ENCODE data around the gene TPRG1. TPM values are rescaled to one million over a fixed set of nuclear protein-coding genes. Genes with fewer than 3 reads are reported as not detected.

TPRG1 gene
- total and polyA plus RNA-seq, 9 of the 15 experiments (the other 6 are each of a cell fraction or from before 2014, with no cell fraction given), result 0.01 TPM; not detected in 8

- TF ChIP-seq E2F8 (IDR thresholded peaks at IDR 0.05; ENCODE audit: low read depth, partially characterized antibody) (no peak), NR1H2 (CRISPR knock-in tag; IDR thresholded peaks at IDR 0.05) (no peak), MCM2 (IDR thresholded peaks at IDR 0.05; ENCODE audit: low read depth) (no peak), FIP1L1 (IDR thresholded peaks at IDR 0.05; ENCODE audit: low read depth, low read length, poor library complexity, severe bottlenecking) (no peak), KAT7 (CRISPR knock-in tag; IDR thresholded peaks at IDR 0.05; ENCODE audit: borderline replicate concordance) (no peak)
Measured at GRCh38 chr3:189294649-189295048, 122.9 kb downstream of the TPRG1 start (continued).

- Histone ChIP-seq H3K27ac (ENCODE audit: extremely low read depth, low read depth, low read length) (no peak overlapping the region), H3K4me1 (replicated peaks in 1 of 2; ENCODE audit: control insufficient read depth in 2 of 2, insufficient read depth in 2 of 2, low read length in 2 of 2) (no peaks in the 10 kb centered on the region), H3K9me1 (ENCODE audit: control insufficient read depth, insufficient read depth, low read length) (no peaks in the 10 kb centered on the region), H3K4me2 (ENCODE audit: insufficient read depth, low read length) (no peak overlapping the region), H3K79me2 (ENCODE audit: control insufficient read depth, insufficient read depth, low read length) (no peaks in the 10 kb centered on the region), H3K9me3 (replicated peaks; ENCODE audit: control insufficient read depth, insufficient read depth, low read depth, low read length) (no peaks in the 10 kb centered on the region), H3K4me3 (no peak overlapping the region), H3K36me3 (ENCODE audit: control insufficient read depth, insufficient read depth, low read length) (no peaks in the 10 kb centered on the region), H3K9ac (ENCODE audit: insufficient read depth in 1 of 2, low read depth in 2 of 2, low read length in 2 of 2) (no peak overlapping the region), H3K27me3 (ENCODE audit: control insufficient read depth in 2 of 2, insufficient read depth in 2 of 2, low read length in 2 of 2) (no peaks in the 10 kb centered on the region), H4K20me1 (replicated peaks; ENCODE audit: control insufficient read depth, insufficient read depth, low read length) (no peaks in the 10 kb centered on the region), H2AFZ (ENCODE audit: low read depth, low read length) (no peak overlapping the region)
- FAIRE-seq (no peak), DNase-seq (ENCODE audit: extremely low read depth in 1 of 4, low spot score in 3 of 4) (no peak), ATAC-seq (no peak)
- TF ChIP-seq POLR2AphosphoS2 (IDR thresholded peaks at IDR 0.05; ENCODE audit: low read length) (no peak), CBX8 (IDR thresholded peaks at IDR 0.05; ENCODE audit: borderline replicate concordance, extremely low read depth, low read depth, low read length, poor library complexity, severe bottlenecking) (no peak), SMAD4 (CRISPR knock-in tag; conservative IDR thresholded peaks at IDR 0.05) (no peak), NFYB (IDR thresholded peaks at IDR 0.05; ENCODE audit: extremely low read depth, insufficient read length) (no peak), THRB (CRISPR knock-in tag; conservative IDR thresholded peaks at IDR 0.05) (no peak), SRSF7 (optimal IDR thresholded peaks at IDR 0.05; ENCODE audit: low read depth, low read length) (no peak)
- ChIA-PET CTCF (ENCODE audit: low intra/inter-chr PET ratio) (no interaction called here), POLR2A (no interaction called here)
- no TSS peak for BruUV-seq (replicated peaks)
- intact Hi-C loops (cut with micrococcal nuclease), result no loop called here
- WGBS (ENCODE audit: insufficient coverage, low coverage, missing lambda C conversion rate), result 0% methylated on average over 3 of the region's 3 CpGs
- in situ Hi-C loops (cut with MboI), result no loop called here
Measured at GRCh38 chr3:189295089-189295488, 123.3 kb downstream of the TPRG1 start.

All from K562 (cell line).